ENCODE measurements around the gene ZFPL1.

The ZFPL1 gene

DNA sequence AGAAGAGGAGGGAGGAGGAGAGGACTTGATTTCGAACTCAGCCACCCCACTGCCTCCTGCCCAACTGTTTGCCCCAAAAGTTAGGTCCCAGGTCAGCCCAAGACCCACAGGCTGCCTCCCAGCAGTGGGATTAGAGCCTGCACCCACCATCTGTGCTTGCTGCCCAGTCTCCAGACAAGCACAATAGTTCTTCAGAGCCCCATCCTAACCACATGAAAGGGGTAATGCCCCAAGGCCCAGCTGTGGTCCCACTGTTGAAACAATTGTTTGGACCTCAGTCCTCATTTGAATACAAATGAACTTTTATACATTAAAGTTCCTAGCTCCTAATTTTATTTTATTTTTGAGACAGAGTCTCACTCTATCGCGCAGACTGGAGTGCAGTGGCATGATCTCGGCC lies 6.6 kb downstream of the ZFPL1 start:
- DNase-seq = peak in 34 of 56 donors; percentile 5 to 73 (median 36)

DNA sequence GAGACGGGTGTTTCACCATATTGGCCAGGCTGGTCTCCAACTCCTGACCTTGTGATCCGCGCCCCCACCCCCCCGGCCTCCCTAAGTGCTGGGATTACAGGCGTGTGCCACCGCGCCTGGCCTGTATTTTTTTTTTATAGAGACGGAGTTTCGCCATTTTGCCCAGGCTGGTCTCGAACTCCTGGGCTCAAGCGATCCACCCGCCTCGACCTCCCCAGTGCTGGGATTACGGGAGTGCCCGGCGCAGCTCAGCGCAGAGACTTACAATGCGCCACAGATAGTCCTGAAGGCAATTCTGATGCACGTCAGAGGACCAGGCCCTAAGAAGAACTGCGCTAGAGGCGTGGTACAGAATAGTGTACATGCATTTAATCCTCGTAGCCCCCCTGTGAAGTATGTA lies 11.4 kb downstream of the ZFPL1 start:
- DNase-seq = no peak

DNA sequence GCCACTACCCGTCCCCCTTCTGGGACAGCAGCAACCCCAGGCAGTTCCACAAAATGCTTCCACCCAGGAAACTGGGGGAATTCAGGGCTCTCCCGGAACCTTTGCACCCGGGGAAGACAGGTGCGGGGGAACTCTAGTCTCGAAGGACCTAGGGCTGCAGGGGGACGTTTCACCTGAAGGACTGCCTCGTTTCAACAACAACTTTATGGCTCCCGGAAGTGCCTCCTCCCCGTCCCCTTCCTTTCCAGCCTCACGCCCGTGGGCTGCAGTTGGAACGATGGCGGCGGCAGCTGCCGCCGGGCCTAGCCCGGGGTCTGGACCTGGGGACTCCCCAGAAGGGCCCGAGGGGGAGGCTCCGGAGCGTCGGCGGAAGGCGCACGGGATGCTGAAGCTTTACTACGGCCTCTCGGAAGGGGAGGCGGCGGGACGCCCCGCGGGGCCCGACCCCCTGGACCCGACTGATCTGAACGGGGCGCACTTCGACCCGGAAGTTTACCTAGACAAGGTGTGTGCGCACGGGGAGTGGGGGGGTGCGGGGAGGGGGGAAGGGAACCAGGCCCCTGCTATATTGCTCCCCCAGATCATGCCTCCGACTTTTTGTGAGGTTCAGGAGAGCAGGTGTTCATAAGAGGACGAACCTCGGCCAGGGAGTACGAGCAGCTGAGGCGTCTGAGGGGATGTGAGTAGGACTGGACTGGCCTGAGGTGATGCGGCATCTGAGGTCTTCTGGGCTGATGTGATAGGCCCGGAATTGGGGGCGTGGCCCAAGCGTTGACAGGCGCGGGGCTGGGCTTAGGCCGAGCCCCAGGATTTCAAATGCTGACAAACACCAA lies 12.2 kb downstream of the ZFPL1 start, which contains the start of gene VPS51:
Gene VPS51, plus strand, starts transcription at position 241 of the 833 bp plus-strand sequence. Its CDS starts 37 bp downstream, at position 278.
- peak in 55 of 56 donors; percentile 54 to 92 (median 79) for DNase-seq

DNA sequence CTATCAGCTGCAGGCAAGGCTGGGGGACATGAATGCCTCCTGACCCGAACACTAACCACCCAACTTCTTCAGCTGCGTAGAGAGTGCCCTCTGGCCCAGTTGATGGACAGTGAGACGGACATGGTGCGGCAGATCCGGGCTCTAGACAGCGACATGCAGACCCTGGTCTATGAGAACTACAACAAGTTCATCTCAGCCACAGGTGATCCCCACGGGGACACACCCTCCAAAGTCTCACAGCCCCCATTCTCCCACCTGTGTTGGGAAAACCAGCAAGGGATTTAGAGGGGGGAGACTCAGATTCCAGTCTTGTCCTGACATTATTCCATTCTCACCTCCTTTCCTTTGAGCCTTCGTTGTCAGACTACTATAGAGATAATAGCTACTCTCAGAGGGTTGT lies 12.9 kb downstream of the ZFPL1 start:
- DNase-seq = peak in 1 of 56 donors; percentile 51

DNA sequence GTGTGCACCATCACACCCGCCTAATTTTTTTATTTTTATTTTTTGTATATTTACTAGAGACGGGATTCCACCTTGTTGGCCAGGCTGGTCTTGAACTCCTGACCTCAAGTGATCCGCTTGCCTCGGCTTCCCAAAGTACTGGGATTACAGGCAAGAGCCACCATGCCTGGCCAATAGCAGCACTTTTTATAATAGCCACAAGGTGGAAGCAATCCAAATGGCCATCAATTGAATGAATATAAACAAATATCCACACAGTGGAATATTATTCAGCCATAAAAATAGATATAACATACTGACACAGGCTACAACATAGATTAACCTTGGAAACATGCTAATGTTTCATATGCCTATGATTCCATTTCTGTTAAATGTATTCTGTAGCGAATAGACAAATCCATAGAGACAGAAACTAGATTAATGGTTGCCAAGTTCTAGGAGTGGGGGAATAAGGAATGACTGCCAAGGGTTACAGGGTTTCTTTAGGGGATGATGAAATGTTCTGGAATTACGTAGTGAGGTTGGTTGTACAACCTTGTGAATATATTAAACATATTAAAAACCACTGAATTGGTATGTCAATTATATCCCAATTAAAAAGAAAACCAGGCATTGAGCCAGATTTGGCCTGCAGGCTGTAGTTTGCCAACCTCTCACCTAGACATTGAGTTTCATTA lies 16.8 kb downstream of the ZFPL1 start:
- DNase-seq = no peak

DNA sequence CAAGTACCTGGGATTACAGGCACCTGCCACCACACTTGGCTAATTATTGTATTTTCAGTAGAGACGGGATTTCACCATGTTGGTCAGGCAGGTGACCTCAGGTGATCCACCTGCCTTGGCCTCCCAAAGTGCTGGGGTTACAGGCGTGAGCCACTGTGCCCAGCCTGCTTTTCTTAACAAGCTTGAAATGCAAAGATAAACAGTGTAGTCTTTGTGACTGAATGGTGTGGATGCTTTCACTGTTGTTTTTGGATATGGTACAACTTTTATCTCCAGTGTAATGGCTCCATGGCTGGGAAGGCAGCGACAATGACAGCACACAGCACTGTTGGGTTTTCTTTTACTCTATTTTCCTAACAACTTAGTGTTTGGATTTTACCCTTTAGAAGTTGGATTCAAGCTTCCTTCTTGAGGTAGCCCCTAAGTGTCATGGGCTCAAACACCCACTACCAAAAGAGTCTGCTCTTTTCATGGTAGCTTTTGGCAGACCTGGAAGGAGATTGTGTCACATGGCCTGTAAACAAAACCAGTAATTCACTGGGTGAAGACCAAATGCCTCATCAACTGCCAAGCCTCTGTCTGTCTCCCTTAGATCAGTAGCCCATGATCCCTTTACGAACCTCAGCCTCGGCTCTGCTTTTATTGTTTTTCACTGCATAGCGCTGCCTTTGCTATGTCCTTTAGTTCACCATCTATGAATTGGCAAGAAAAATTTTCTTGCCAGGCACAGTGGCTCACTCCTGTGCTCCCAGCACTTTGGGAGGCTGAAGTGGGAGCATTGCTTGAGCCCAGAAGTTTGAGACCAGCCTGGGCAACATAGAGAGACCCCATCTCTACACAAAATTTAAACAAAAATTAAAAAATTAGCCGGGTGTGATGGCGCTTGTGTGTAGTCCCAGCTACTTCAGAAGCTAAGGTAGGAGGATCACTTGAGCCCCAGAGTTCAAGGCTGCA lies 18.4 kb downstream of the ZFPL1 start:
- peak in 31 of 56 donors; percentile 9 to 68 (median 36) for DNase-seq

DNA sequence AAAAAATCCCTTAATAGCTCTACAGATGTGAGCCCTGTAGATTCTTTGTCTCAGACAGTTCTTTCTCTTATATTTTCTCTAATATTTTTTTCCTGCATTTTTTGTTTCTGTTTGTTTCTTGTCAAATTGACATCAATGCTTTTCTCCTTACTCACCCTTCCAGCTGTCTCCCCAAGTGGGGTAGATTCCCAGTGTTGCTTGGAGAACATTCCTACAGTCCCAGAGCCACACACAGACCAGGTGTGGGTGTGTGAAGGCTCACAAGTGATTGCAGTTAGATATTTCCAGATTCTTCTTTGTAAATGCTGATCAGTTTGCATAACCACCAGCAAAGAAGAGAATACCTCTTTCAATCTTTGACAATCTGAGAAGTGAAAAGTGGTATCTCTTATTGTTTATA lies 19.5 kb downstream of the ZFPL1 start:
- no peak for DNase-seq

DNA sequence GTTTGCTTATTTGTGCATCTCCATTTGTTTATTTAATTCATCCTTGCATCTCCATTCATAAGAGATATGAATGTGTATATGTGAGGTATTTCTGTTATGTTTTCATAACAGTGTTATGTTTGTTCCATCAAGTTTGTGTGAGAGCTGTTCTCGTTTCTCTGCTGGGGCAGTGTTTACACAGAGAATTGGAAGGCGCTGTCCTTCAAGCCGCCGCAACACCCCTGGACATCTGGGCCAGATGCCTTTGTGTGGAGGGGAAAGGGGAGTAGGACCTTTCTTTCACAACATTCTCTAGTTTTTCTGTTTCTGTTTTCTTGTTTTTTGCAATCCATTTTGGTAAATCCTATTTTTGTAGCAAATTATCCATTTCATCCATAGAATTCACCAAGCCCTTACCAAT lies 20.6 kb downstream of the ZFPL1 start:
- peak in 3 of 56 donors; percentile 1 to 17 (median 11) for DNase-seq

DNA sequence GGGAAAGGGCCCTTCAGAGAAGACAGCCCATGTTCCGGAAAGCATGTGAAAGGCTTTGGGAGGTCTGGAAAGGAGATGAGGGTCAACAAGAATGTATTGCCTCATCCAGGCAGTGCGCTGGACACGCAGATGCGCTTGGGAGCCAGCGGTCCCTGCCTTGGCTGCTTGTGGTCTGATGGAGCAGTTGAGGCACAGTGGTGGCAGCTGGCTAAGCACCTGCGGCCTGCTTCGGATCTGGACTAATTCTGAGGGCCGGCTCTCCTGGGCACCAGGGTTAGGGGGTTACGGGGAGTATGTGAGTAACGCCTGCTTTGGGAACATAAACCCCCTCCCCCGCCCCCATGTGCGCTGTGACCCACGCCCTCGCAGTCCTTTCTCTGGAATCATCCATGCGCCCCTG lies 23.1 kb downstream of the ZFPL1 start:
- DNase-seq = no peak

DNA sequence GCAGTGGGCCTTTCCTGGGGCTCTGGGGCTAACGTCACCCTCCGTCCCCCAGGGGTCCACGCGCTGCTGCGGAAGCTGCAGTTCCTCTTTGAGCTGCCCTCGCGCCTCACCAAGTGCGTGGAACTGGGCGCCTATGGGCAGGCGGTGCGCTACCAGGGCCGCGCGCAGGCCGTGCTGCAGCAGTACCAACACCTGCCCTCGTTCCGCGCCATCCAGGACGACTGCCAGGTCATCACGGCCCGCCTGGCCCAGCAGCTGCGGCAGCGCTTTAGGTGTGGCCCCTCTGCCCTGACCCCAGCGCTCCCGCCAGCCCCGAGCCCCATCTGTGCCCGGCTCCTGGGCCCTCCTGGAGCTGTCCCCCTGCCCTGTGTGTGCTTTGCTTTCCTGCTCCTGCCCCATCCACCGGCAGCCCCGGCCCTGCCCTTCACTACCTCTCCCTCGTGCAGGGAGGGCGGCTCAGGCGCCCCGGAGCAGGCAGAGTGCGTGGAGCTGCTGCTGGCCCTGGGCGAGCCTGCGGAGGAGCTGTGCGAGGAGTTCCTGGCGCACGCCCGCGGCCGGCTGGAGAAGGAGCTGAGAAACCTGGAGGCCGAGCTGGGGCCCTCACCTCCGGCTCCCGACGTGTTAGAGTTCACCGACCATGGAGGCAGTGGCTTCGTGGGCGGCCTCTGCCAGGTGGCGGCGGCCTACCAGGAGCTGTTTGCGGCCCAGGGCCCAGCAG lies 23.9 kb downstream of the ZFPL1 start:
- DNase-seq = no peak

DNA sequence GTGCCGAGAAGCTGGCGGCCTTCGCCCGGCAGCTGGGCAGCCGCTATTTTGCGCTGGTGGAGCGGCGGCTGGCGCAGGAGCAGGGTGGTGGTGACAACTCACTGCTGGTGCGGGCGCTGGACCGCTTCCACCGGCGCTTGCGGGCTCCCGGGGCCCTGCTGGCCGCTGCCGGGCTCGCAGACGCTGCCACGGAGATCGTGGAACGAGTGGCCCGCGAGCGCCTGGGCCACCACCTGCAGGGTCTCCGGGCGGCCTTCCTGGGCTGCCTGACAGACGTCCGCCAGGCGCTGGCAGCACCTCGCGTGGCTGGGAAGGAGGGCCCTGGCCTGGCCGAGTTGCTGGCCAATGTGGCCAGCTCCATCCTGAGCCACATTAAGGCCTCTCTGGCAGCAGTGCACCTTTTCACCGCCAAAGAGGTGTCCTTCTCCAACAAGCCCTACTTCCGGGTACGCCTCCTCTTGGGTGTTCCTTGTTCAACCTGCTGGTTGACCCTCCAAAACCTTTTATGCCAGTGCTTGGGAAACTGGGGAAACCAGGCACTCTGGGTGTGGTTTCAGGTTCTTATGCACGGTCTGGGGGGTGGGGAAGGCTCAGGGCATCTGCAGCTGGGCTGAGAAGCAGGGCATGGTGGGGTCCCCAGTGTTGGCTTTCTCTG lies 24.6 kb downstream of the ZFPL1 start:
- DNase-seq = no peak

DNA sequence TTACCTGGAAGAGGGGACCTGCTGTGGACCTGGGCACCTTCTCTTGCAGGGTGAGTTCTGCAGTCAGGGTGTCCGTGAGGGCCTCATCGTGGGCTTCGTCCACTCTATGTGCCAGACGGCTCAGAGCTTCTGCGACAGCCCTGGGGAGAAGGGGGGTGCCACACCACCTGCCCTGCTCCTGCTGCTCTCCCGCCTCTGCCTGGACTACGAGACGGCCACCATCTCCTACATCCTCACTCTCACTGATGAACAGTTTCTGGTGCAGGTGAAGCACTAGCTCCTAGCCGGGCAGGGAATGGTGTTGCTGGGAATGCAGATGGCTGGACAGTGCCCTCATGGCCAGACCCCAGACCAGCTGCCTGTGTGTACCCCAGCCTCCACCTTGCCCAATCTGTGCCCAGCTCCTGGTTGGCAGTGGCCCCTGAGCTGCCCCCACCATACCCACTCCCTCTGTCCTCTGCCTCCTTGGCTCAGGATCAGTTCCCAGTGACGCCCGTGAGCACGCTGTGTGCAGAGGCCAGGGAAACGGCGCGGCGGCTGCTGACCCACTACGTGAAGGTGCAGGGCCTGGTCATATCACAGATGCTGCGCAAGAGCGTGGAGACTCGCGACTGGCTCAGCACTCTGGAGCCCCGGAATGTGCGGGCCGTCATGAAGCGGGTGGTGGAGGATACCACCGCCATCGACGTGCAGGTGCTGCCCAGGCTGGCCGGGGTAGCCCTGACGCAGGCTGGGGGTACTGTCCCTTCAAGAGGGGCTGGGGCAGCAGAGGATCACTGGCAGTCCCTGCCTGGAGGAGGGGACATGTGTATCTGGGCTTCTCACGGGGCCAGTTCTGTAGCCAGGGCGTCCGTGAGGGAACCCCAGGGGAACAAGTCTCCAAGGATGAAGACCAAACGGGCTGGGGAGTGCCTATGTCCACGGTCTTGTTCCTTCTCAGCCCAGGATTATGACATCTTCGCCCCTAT lies 25.5 kb downstream of the ZFPL1 start:
- no peak for DNase-seq

DNA sequence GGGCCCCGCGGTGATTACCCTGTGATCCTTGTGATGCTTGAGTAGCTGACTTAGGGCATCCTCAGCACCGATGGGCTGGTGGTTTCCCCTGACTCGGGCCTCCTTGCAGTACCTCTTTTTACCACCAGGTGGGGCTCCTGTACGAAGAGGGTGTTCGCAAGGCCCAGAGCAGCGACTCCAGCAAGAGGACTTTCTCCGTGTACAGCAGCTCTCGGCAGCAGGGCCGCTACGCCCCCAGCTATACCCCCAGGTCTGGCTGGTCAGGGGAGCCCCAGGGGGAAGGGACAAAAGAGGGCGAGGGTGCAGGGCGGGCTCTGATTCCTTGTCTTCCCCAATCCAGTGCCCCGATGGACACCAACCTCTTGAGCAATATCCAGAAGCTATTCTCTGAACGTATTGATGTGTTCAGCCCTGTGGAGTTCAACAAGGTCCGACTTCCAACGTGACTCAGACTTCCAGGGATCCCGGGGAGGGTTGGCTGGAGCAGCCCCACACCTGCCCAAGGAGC lies 26.4 kb downstream of the ZFPL1 start:
- peak in 54 of 56 donors; percentile 30 to 94 (median 76) for DNase-seq

DNA sequence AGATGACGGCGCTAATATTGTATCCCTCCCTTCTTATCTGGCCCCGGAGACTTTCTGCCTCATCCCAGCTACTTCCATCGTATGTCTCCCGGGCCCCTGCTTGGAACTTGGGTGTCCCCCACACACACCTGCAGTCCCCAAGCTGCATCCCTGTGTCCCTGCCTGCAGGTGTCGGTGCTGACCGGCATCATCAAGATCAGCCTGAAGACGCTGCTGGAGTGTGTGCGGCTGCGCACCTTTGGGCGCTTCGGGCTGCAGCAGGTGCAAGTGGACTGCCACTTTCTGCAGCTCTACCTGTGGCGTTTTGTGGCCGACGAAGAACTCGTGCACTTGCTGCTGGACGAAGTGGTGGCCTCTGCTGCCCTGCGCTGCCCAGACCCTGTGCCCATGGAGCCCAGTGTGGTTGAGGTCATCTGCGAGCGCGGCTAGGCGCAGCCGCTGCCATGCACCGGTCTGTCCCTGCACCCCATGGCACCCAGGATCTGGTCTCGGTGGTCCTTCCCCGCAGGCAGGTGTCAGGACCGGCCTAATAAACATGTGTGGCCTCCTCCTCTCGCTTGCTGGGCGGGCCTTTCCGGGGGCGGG lies 27.2 kb downstream of the ZFPL1 start:
- no peak for DNase-seq

DNA sequence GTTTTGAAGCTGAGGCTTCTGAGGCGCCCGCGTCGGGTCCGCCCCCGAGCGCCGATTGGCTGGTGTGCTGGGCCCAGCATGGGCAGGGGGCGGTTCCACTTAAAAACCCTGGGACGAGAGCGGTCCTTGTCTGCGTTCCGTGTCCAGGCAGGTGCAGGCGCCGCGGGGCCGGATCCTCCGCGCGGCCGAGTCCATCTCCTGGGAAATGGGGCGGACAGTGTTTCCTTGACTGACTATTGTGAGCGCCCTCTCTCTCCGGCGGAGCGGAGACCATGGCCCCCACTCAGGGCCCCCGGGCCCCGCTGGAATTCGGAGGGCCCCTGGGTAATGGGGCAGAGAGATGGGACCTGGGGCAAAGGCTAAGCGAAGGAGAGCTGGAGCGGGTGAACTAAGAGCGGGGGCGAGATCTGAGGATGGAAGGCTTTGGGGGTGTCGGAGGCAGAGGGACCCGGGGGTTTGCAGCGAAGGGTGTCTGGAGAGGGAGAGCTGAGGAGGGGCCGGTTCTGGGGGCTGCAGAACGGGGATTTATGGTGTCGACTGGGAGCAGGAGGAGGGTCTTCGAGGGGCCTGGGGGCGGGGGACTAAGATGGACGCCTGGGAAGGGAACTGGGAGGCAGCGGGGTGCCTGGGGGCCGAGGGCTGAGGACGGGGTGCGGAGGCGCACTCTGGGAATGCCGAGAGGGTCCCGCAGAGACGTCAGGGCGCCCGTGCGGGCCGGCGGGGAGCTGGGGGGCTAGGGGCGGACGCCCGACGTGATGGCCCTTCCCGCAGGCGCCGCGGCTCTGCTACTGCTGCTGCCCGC lies 27.9 kb downstream of the ZFPL1 start, which contains the start of gene TM7SF2:
Gene TM7SF2, plus strand, starts transcription at position 129 of the 802 bp plus-strand sequence. Its CDS starts 144 bp downstream, at position 273.
- DNase-seq = peak; percentile 64 to 99 (median 93)

DNA sequence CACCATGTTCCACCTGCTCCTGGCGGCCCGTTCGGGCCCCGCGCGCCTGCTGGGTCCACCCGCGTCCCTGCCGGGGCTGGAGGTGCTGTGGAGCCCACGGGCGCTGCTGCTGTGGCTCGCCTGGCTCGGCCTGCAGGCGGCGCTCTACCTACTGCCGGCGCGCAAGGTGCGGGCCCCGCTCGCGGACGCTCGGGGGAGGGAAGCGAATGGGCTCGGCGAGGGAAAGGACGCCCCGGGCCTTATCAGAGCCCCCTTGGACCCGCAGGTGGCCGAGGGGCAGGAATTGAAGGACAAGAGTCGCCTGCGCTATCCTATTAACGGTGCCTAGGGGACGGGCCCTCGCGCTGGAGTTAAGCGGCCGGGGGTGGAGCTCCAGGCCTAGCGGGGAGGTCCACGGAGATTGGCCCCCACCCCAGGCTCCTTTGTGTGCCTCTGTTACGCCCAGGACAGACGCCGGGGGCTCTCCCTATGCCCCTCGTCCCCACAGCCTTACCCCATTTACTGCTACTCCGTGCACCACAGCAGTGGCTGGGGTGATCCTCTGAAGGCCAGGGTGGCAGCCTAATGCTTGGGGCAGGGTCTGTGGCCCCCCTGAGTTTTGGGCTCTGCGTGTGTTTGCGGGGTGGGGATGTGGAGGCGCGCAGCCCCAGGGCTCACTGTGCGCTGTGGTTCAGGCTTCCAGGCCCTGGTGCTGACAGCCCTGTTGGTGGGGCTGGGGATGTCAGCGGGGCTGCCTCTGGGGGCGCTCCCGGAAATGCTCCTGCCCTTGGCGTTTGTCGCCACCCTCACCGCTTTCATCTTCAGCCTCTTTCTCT lies 28.7 kb downstream of the ZFPL1 start:
- peak in 42 of 56 donors; percentile 11 to 69 (median 44) for DNase-seq
